ENCODE measurements around the gene SLC4A3. TPM values are rescaled to one million over a fixed set of nuclear protein-coding genes. Genes with fewer than 3 reads are reported as not detected.
A peak's percentile ranks its signal among the peaks of the same experiment; 100 is the strongest.

SLC4A3 gene
- total and polyA plus RNA-seq, 2 of the 13 experiments (the other 11 are each of a cell fraction or from before 2014, with no cell fraction given): 0.18 to 0.95 TPM

DNA sequence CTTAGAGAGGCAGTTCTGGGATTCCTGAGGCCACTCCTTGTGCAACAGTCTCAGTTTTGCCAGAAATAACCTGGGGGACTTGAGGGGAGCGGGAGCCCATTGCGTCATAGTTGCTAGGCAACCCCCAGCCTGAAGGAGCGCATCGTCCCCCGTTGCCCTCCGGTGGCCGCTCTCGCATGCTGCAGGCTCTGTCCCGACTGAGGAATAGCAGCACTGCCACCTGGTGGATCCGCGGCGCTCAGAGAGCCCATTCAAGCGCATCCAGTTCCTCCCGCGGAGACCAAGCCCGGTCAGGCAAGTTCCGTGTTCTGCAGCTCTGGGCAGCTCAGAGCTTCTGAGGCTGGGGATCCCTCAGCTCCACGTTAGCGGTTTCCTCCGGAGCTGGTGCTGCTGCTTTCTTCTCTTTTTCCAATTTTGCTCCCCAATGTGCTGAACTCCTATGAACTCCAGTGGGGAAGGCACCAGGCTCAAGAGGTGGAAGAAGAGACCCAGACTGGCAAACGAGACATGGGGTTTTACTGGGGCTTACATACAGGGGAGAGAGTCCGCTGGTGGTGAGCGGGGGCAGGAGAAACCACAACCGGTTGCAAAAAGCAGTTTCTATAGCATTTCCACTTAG, 15.1 kb downstream of the SLC4A3 start (continued):
- no peak for TF ChIP-seq TRIM24 (CRISPR knock-in tag; IDR thresholded peaks at IDR 0.05)
- TF ChIP-seq ZFP37 (CRISPR knock-in tag; IDR thresholded peaks at IDR 0.05; ENCODE audit: borderline replicate concordance): peak; percentile 65; the same call in 1 of the 2 replicates
- peak; percentile 79; the same call in 1 of the 2 replicates for TF ChIP-seq ZKSCAN8 (CRISPR knock-in tag; IDR thresholded peaks at IDR 0.05; ENCODE audit: borderline replicate concordance)
- TF ChIP-seq AKAP8 (CRISPR knock-in tag; IDR thresholded peaks at IDR 0.05): 0 out of 2 replicates have a peak, but pooled peaks have one; percentile 43
- TF ChIP-seq CREM (IDR thresholded peaks at IDR 0.05): peak; percentile 67; the same call in 1 of the 2 replicates
- no peak for TF ChIP-seq CREM (CRISPR knock-in tag; IDR thresholded peaks at IDR 0.05)
- TF ChIP-seq MIER3 (CRISPR knock-in tag; IDR thresholded peaks at IDR 0.05; ENCODE audit: borderline replicate concordance): peak; percentile 98; the same call in 1 of the 2 replicates
- TF ChIP-seq, protein P1, sequence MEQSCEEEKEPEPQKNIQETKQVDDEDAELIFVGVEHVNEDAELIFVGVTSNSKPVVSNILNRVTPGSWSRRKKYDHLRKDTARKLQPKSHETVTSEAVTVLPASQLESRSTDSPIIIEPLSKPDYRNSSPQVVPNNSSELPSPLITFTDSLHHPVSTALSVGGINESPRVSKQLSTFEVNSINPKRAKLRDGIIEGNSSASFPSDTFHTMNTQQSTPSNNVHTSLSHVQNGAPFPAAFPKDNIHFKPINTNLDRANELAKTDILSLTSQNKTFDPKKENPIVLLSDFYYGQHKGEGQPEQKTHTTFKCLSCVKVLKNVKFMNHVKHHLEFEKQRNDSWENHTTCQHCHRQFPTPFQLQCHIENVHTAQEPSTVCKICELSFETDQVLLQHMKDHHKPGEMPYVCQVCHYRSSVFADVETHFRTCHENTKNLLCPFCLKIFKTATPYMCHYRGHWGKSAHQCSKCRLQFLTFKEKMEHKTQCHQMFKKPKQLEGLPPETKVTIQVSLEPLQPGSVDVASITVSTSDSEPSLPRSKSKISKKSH (CRISPR knock-in tag; IDR thresholded peaks at IDR 0.05; ENCODE audit: borderline replicate concordance): peak; percentile 89; the same call in 1 of the 2 replicates
- TF ChIP-seq, protein P2, sequence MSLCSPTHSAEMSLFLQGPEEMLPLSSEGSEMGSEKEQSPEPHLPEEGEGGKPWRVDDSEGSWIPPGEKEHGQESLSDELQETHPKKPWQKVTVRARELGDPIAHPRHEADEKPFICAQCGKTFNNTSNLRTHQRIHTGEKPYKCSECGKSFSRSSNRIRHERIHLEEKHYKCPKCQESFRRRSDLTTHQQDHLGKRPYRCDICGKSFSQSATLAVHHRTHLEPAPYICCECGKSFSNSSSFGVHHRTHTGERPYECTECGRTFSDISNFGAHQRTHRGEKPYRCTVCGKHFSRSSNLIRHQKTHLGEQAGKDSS (CRISPR knock-in tag; IDR thresholded peaks at IDR 0.05; ENCODE audit: borderline replicate concordance, low read depth): peak; percentile 93; the same call in 1 of the 2 replicates
- TF ChIP-seq ELF1 (CRISPR knock-in tag; IDR thresholded peaks at IDR 0.05): peak; percentile 81
- peak; percentile 77; the same call in 1 of the 2 replicates for TF ChIP-seq FOXC1 (CRISPR knock-in tag; IDR thresholded peaks at IDR 0.05; ENCODE audit: borderline replicate concordance)
- TF ChIP-seq, protein P3, sequence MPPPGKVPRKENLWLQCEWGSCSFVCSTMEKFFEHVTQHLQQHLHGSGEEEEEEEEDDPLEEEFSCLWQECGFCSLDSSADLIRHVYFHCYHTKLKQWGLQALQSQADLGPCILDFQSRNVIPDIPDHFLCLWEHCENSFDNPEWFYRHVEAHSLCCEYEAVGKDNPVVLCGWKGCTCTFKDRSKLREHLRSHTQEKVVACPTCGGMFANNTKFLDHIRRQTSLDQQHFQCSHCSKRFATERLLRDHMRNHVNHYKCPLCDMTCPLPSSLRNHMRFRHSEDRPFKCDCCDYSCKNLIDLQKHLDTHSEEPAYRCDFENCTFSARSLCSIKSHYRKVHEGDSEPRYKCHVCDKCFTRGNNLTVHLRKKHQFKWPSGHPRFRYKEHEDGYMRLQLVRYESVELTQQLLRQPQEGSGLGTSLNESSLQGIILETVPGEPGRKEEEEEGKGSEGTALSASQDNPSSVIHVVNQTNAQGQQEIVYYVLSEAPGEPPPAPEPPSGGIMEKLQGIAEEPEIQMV (CRISPR knock-in tag; IDR thresholded peaks at IDR 0.05; ENCODE audit: low read depth): no peak
- TF ChIP-seq MEIS2 (CRISPR knock-in tag; IDR thresholded peaks at IDR 0.05): peak; percentile 82; the same call in 1 of the 2 replicates
- peak; percentile 71 for TF ChIP-seq TBX2 (CRISPR knock-in tag; IDR thresholded peaks at IDR 0.05; ENCODE audit: borderline replicate concordance)
- peak; percentile 59; the same call in 1 of the 2 replicates for TF ChIP-seq ZKSCAN1 (IDR thresholded peaks at IDR 0.05; ENCODE audit: low read length)
- TF ChIP-seq RAD51 (IDR thresholded peaks at IDR 0.05; ENCODE audit: borderline replicate concordance): no peak
- no peak for TF ChIP-seq ZNF589 (CRISPR knock-in tag; conservative IDR thresholded peaks at IDR 0.05)
- TF ChIP-seq ZNF747 (CRISPR knock-in tag; IDR thresholded peaks at IDR 0.05; ENCODE audit: borderline replicate concordance): no peak
- TF ChIP-seq, protein P4, sequence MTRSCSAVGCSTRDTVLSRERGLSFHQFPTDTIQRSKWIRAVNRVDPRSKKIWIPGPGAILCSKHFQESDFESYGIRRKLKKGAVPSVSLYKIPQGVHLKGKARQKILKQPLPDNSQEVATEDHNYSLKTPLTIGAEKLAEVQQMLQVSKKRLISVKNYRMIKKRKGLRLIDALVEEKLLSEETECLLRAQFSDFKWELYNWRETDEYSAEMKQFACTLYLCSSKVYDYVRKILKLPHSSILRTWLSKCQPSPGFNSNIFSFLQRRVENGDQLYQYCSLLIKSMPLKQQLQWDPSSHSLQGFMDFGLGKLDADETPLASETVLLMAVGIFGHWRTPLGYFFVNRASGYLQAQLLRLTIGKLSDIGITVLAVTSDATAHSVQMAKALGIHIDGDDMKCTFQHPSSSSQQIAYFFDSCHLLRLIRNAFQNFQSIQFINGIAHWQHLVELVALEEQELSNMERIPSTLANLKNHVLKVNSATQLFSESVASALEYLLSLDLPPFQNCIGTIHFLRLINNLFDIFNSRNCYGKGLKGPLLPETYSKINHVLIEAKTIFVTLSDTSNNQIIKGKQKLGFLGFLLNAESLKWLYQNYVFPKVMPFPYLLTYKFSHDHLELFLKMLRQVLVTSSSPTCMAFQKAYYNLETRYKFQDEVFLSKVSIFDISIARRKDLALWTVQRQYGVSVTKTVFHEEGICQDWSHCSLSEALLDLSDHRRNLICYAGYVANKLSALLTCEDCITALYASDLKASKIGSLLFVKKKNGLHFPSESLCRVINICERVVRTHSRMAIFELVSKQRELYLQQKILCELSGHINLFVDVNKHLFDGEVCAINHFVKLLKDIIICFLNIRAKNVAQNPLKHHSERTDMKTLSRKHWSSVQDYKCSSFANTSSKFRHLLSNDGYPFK (CRISPR knock-in tag; IDR thresholded peaks at IDR 0.05; ENCODE audit: borderline replicate concordance): peak; percentile 71; the same call in 1 of the 2 replicates
- 0 out of 2 replicates have a peak, but pooled peaks have one; percentile 32 for TF ChIP-seq EEA1 (CRISPR knock-in tag; IDR thresholded peaks at IDR 0.05; ENCODE audit: borderline replicate concordance)
- peak; percentile 62 for TF ChIP-seq ZNF709 (CRISPR knock-in tag; IDR thresholded peaks at IDR 0.05)
- no peak for TF ChIP-seq ATF1 (CRISPR knock-in tag; IDR thresholded peaks at IDR 0.05)
- TF ChIP-seq ZBTB38 (CRISPR knock-in tag; IDR thresholded peaks at IDR 0.05): peak; percentile 91
